ENCODE results near the gene EXTL1.

EXTL1 gene

GRCh38 chr1:25977801-25978200 is 43.8 kb upstream of the EXTL1 start:
- Histone ChIP-seq H3K27me3 (ENCODE audit: low read length) (no peaks in the 10 kb centered on the region), H3K9me2 (replicated peaks; ENCODE audit: insufficient read depth, low read length) (no peaks in the 10 kb centered on the region), H3K9ac (ENCODE audit: low read length) (no peak overlapping the region), H3K4me3 (ENCODE audit: insufficient read depth, low read length, poor library complexity, severe bottlenecking) (no peak overlapping the region), H3K27ac (ENCODE audit: low read depth, low read length) (no peak overlapping the region), H2AFZ (ENCODE audit: low read depth, low read length, severe bottlenecking) (no peak overlapping the region), H3K36me3 (ENCODE audit: low read length) (no peaks in the 10 kb centered on the region), H4K20me1 (ENCODE audit: low read depth, low read length) (no peaks in the 10 kb centered on the region), H3K79me2 (ENCODE audit: insufficient read depth, low read length) (no peaks in the 10 kb centered on the region), H3K4me2 (ENCODE audit: low read depth, low read length, poor library complexity, severe bottlenecking) (no peak overlapping the region), H3F3A (ENCODE audit: insufficient read depth) (no peaks in the 10 kb centered on the region), H3K9me3 (ENCODE audit: insufficient read depth, low read length) (no peaks in the 10 kb centered on the region)
- TF ChIP-seq EZH2phosphoT487 (conservative IDR thresholded peaks at IDR 0.05; ENCODE audit: low read length) (no peak), CTCF (IDR thresholded peaks at IDR 0.05; ENCODE audit: insufficient read depth, low read length, poor library complexity, severe bottlenecking) (no peak)

GRCh38 chr1:25978403-25978802 is 43.2 kb upstream of the EXTL1 start:
- Histone ChIP-seq H3K36me3 (ENCODE audit: low read length) (no peaks in the 10 kb centered on the region), H3K9ac (ENCODE audit: low read length) (no peak overlapping the region), H4K20me1 (ENCODE audit: low read depth, low read length) (no peaks in the 10 kb centered on the region), H3F3A (ENCODE audit: insufficient read depth) (no peaks in the 10 kb centered on the region), H3K9me3 (ENCODE audit: insufficient read depth, low read length) (no peaks in the 10 kb centered on the region), H3K27me3 (ENCODE audit: low read length) (no peaks in the 10 kb centered on the region), H3K4me3 (ENCODE audit: insufficient read depth, low read length, poor library complexity, severe bottlenecking) (no peak overlapping the region), H3K9me2 (replicated peaks; ENCODE audit: insufficient read depth, low read length) (no peaks in the 10 kb centered on the region), H2AFZ (ENCODE audit: low read depth, low read length, severe bottlenecking) (no peak overlapping the region), H3K4me2 (ENCODE audit: low read depth, low read length, poor library complexity, severe bottlenecking) (no peak overlapping the region), H3K79me2 (ENCODE audit: insufficient read depth, low read length) (no peaks in the 10 kb centered on the region), H3K27ac (ENCODE audit: low read depth, low read length) (no peak overlapping the region)
- TF ChIP-seq EZH2phosphoT487 (conservative IDR thresholded peaks at IDR 0.05; ENCODE audit: low read length) (no peak), CTCF (IDR thresholded peaks at IDR 0.05; ENCODE audit: insufficient read depth, low read length, poor library complexity, severe bottlenecking) (no peak)

GRCh38 chr1:25979210-25979609 is 42.4 kb upstream of the EXTL1 start:
- no peaks in the 10 kb centered on the region for H3K79me2 ChIP-seq (ENCODE audit: insufficient read depth, low read length)
- H3K27me3 ChIP-seq (ENCODE audit: low read length), result no peaks in the 10 kb centered on the region
- no peaks in the 10 kb centered on the region for H3K36me3 ChIP-seq (ENCODE audit: low read length)
- no peaks in the 10 kb centered on the region for H4K20me1 ChIP-seq (ENCODE audit: low read depth, low read length)
- no peak overlapping the region for H3K27ac ChIP-seq (ENCODE audit: low read depth, low read length)
- no peak overlapping the region for H3K9ac ChIP-seq (ENCODE audit: low read length)
- H3K4me3 ChIP-seq (ENCODE audit: insufficient read depth, low read length, poor library complexity, severe bottlenecking), result no peak overlapping the region
- no peaks in the 10 kb centered on the region for H3K9me2 ChIP-seq (replicated peaks; ENCODE audit: insufficient read depth, low read length)
- no peak overlapping the region for H2AFZ ChIP-seq (ENCODE audit: low read depth, low read length, severe bottlenecking)
- TF ChIP-seq EZH2phosphoT487 (conservative IDR thresholded peaks at IDR 0.05; ENCODE audit: low read length) (no peak), CTCF (IDR thresholded peaks at IDR 0.05; ENCODE audit: insufficient read depth, low read length, poor library complexity, severe bottlenecking) (no peak)
- no peaks in the 10 kb centered on the region for H3K9me3 ChIP-seq (ENCODE audit: insufficient read depth, low read length)
- no peak overlapping the region for H3K4me2 ChIP-seq (ENCODE audit: low read depth, low read length, poor library complexity, severe bottlenecking)
- H3F3A ChIP-seq (ENCODE audit: insufficient read depth), result no peaks in the 10 kb centered on the region

Measured in SU-DHL-6 (cell line).